Ishikawa (cell line): ENCODE measurements around the gene DHRS7.

Experiments
- CEBPB ChIP-seq: IDR thresholded peaks from 2 replicates; pipeline ENCODE4 v1.6.1; 2012
- CREB1 ChIP-seq: IDR thresholded peaks from 2 replicates; pipeline ENCODE4 v1.6.1; 2012; ENCODE audit warnings: low read depth
- EGR1 ChIP-seq: IDR thresholded peaks from 2 replicates; pipeline ENCODE4 v1.6.1; 2012
- EP300 ChIP-seq: IDR thresholded peaks from 2 replicates; pipeline ENCODE4 v1.6.1; 2012; ENCODE audit warnings: borderline replicate concordance
- FOXM1 ChIP-seq: IDR thresholded peaks from 2 replicates; pipeline ENCODE4 v1.6.1; 2012; ENCODE audit warnings: low read depth, borderline replicate concordance
- NFIC ChIP-seq: IDR thresholded peaks from 2 replicates; pipeline ENCODE4 v1.6.1; 2012
- RAD21 ChIP-seq: IDR thresholded peaks from 2 replicates; pipeline ENCODE4 v1.6.1; 2012; ENCODE audit warnings: low read depth
- TAF1 ChIP-seq: IDR thresholded peaks from 2 replicates; pipeline ENCODE4 v1.6.1; 2012; ENCODE audit warnings: low read depth, mild to moderate bottlenecking
- TCF12 ChIP-seq: IDR thresholded peaks from 2 replicates; pipeline ENCODE4 v1.6.1; 2012; ENCODE audit warnings: low read depth
- TEAD4 ChIP-seq: IDR thresholded peaks from 2 replicates; pipeline ENCODE4 v1.6.1; 2012
- YY1 ChIP-seq: IDR thresholded peaks from 2 replicates; pipeline ENCODE4 v1.6.1; 2012; ENCODE audit warnings: low read depth
- ZBTB7A ChIP-seq: IDR thresholded peaks from 2 replicates; pipeline ENCODE4 v1.6.1; 2012; ENCODE audit warnings: low read depth
- TF ChIP-seq, protein P1 (sequence below): IDR thresholded peaks from 2 replicates; pipeline ENCODE4 v1.6.1; 2012
- TF ChIP-seq, protein P2 (sequence below): IDR thresholded peaks from 2 replicates; pipeline ENCODE4 v1.6.1; 2012; ENCODE audit warnings: low read depth, mild to moderate bottlenecking
- TF ChIP-seq, protein P3 (sequence below): IDR thresholded peaks from 2 replicates; pipeline ENCODE4 v1.6.1; 2012

DHRS7 gene

DNA sequence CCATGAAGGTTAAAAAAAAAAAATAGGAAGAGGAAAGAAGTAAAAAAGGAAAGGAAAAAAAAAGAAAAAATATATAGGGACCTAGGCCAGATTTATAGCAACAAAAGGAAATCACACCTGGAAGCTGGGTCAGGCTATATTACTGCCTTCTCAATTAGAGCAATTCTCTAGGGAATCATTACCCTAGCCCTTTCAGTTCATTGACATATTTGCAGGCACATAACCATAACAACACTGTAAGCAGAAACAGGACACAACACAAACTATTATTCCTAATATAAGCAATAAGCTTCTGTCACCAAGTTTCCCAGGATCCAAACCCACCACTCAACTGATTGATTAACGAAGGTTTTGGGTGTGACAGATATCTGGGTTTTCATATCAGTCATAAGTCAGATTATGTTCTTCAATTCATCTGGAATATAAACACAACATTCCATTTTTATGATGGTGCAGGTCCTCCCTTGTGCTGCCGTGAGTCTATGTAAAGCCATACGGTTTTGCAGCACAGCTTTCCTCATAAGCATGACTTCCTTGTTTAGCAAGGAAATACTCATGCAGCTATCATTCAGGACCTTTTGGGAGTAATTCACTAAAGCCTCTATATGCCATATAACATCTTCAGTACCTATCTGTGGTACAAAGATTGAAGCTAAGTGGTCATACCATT, 69.3 kb downstream of the DHRS7 start:
- TF ChIP-seq CEBPB (no peak), RAD21 (no peak), EGR1 (no peak), EP300 (no peak), FOXM1 (no peak), CREB1 (no peak), NFIC (no peak), TEAD4 (no peak), ZBTB7A (no peak), TCF12 (no peak), TAF1 (no peak), YY1 (no peak)
- TF ChIP-seq, protein P1, sequence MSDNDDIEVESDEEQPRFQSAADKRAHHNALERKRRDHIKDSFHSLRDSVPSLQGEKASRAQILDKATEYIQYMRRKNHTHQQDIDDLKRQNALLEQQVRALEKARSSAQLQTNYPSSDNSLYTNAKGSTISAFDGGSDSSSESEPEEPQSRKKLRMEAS, result no peak
- TF ChIP-seq, protein P2, sequence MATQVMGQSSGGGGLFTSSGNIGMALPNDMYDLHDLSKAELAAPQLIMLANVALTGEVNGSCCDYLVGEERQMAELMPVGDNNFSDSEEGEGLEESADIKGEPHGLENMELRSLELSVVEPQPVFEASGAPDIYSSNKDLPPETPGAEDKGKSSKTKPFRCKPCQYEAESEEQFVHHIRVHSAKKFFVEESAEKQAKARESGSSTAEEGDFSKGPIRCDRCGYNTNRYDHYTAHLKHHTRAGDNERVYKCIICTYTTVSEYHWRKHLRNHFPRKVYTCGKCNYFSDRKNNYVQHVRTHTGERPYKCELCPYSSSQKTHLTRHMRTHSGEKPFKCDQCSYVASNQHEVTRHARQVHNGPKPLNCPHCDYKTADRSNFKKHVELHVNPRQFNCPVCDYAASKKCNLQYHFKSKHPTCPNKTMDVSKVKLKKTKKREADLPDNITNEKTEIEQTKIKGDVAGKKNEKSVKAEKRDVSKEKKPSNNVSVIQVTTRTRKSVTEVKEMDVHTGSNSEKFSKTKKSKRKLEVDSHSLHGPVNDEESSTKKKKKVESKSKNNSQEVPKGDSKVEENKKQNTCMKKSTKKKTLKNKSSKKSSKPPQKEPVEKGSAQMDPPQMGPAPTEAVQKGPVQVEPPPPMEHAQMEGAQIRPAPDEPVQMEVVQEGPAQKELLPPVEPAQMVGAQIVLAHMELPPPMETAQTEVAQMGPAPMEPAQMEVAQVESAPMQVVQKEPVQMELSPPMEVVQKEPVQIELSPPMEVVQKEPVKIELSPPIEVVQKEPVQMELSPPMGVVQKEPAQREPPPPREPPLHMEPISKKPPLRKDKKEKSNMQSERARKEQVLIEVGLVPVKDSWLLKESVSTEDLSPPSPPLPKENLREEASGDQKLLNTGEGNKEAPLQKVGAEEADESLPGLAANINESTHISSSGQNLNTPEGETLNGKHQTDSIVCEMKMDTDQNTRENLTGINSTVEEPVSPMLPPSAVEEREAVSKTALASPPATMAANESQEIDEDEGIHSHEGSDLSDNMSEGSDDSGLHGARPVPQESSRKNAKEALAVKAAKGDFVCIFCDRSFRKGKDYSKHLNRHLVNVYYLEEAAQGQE, result no peak
- TF ChIP-seq, protein P3, sequence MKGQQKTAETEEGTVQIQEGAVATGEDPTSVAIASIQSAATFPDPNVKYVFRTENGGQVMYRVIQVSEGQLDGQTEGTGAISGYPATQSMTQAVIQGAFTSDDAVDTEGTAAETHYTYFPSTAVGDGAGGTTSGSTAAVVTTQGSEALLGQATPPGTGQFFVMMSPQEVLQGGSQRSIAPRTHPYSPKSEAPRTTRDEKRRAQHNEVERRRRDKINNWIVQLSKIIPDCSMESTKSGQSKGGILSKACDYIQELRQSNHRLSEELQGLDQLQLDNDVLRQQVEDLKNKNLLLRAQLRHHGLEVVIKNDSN, result no peak

DNA sequence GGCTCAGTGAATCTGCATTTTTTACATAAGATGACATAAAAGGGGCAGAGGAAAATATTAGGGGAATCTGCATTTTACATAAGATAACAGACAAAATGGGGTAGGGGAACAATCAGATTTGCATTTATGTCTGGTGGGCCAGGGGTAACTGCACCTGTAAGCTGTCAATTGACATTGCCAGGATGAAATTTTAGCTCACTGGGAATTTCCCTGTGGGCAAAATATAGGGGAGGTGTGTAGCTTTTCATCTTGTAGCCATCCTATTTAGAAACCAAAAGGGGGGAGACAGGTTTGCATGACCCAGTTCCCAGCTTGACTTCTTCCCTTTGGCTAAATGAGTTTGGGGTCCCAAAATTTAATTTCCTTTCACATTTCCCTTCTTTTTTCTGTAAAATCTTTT, 70.0 kb downstream of the DHRS7 start:
- TF ChIP-seq NFIC (no peak), EGR1 (no peak)

DNA sequence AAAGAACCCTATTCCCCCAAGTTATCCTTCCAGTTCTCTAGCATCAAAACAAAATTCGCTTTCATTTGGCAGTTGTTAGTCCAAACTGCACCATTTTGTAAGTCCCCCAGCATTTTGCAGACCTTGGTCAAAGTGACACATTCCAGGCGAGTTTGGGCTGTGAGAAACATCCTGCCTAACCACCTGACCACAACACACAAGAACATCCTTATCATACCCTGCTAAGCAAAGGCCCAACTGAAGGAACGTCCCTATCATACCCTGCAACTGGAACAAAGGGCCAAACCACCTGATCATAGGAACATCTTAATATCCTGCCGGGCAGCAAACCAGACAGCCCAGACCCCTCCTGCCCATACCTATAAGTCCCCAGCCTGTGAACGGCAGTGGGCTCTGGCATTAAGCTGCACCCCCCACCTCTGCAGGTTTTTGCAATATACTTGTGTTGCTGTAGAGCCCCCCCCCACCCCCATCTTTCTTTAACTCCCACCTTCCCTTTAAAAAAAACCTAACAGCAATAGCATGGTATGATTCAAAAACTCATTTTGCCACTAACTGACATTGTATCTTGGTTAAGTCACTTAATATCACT, 70.8 kb downstream of the DHRS7 start:
- TF ChIP-seq CREB1, result no peak
- TF ChIP-seq, protein P3, result no peak
- no peak for TF ChIP-seq TAF1
- TF ChIP-seq EGR1, result no peak
- no peak for TF ChIP-seq YY1
- TF ChIP-seq CEBPB, result no peak
- no peak for TF ChIP-seq TEAD4
- TF ChIP-seq, protein P2, result no peak
- TF ChIP-seq TCF12, result no peak
- TF ChIP-seq, protein P1, result no peak
- TF ChIP-seq FOXM1, result no peak
- TF ChIP-seq ZBTB7A, result no peak
- TF ChIP-seq RAD21, result no peak
